Measurements from ENCODE around the gene EHD3. TPM values are rescaled to one million over a fixed set of nuclear protein-coding genes. Genes with fewer than 3 reads are reported as not detected.

The EHD3 gene
- total and polyA plus RNA-seq, 2 of the 8 experiments (the other 6 are each of a cell fraction or from before 2014, with no cell fraction given): 9.3 to 12.0 TPM

DNA sequence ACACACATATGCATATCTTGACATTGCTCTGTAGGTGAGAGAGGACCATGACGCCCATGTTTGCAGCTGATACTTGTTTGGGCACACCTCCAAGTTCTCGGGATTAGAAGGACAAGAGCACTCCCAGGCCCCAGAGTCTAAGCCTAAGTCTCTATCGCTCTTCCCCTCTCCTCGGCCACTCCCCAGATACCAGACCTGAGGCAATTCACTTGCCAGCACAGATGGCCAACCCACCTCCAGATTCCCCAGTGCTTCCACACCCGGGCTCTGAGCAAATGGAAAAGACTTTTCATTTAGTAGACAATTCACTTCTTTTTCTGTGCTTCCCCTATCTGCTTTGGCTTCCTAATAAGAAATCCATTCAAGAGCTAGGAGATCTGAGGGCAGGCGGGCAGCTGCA, 32.9 kb downstream of the EHD3 start:
- Histone ChIP-seq H2BK12ac (ENCODE audit: low read depth, low read length) (no peak overlapping the region), H2BK120ac (replicated peaks; ENCODE audit: low read depth, low read length) (no peak overlapping the region), H3K56ac (replicated peaks; ENCODE audit: insufficient read length, low read depth, low read length) (no peak overlapping the region), H3K23ac (ENCODE audit: insufficient read length) (no peak overlapping the region), H3K79me1 (ENCODE audit: low read depth, low read length) (no peaks in the 10 kb centered on the region), H3K36me3 (ENCODE audit: control insufficient read depth in 2 of 4, insufficient read depth in 4 of 4, low read length in 3 of 4) (no peaks in the 10 kb centered on the region), H2BK5ac (ENCODE audit: low read depth, low read length) (no peak overlapping the region), H3K23me2 (ENCODE audit: low read depth, low read length) (no peaks in the 10 kb centered on the region), H2BK20ac (ENCODE audit: low read length) (no peak overlapping the region), H3K27ac (ENCODE audit: low read depth, low read length) (no peak overlapping the region), H4K8ac (ENCODE audit: extremely low read depth, insufficient read depth, low read length) (no peak overlapping the region), H3K4me3 (ENCODE audit: extremely low read depth in 1 of 4, insufficient read depth in 2 of 4, low read depth in 3 of 4, low read length in 4 of 4) (no peak overlapping the region), H2AFZ (ENCODE audit: low read length) (no peak overlapping the region), H2BK15ac (ENCODE audit: low read length) (no peak overlapping the region), H3K4me1 (replicated peaks in 1 of 4; ENCODE audit: control insufficient read depth in 3 of 4, insufficient read depth in 4 of 4, low read length in 3 of 4) (peaks cover 0 to 15% (median 7%) of the 10 kb centered on the region in 4 experiments; a peak in 4 of 7 replicates), H3K27me3 (replicated peaks in 1 of 4; ENCODE audit: control insufficient read depth in 3 of 4, extremely low read depth in 1 of 4, insufficient read depth in 3 of 4, low read length in 3 of 4) (no peaks in the 10 kb centered on the region), H3K4ac (replicated peaks; ENCODE audit: insufficient read length, low read depth, low read length) (no peak overlapping the region), H3K79me2 (ENCODE audit: control insufficient read depth in 1 of 2, insufficient read depth in 2 of 2, low read length in 2 of 2) (no peaks in the 10 kb centered on the region), H3K9ac (replicated peaks in 1 of 4; ENCODE audit: extremely low read depth in 1 of 4, low read depth in 3 of 4, low read length in 3 of 4) (no peak overlapping the region), H4K91ac (replicated peaks; ENCODE audit: insufficient read length, low read length) (no peak overlapping the region), H4K5ac (ENCODE audit: insufficient read length, low read depth, low read length) (no peak overlapping the region), H2AK5ac (ENCODE audit: low read depth, low read length) (no peak overlapping the region), H3K18ac (ENCODE audit: extremely low read depth, low read length) (no peak overlapping the region), H3K14ac (ENCODE audit: insufficient read length) (no peak overlapping the region), H3K4me2 (ENCODE audit: insufficient read depth in 1 of 2, low read depth in 2 of 2, low read length in 2 of 2) (no peak overlapping the region), H3K9me3 (ENCODE audit: insufficient read depth in 2 of 2, low read depth in 1 of 2, low read length in 1 of 2) (no peaks in the 10 kb centered on the region), H4K20me1 (replicated peaks in 1 of 2; ENCODE audit: control insufficient read depth in 1 of 2, insufficient read depth in 2 of 2, low read length in 2 of 2) (peaks cover 0 to 1% of the 10 kb centered on the region in 2 experiments)
- ChIA-PET POLR2A (ENCODE audit: partially characterized antibody) (interaction anchor here (0.7 kb wide), 1 partner anchor 11 kb away, joined by 3 read pairs; no protein-coding TSS in a partner anchor), CTCF (ENCODE audit: partially characterized antibody) (interaction anchor here (0.7 to 3.1 kb wide), 5 partner anchors 12 to 553 kb away, joined by 3 to 11 read pairs (median 3); no protein-coding TSS in a partner anchor)
- DNase-seq (ENCODE audit: low read depth in 1 of 2, low spot score in 2 of 2) (no peak), FAIRE-seq (no peak)
- TF ChIP-seq HDAC6 (IDR thresholded peaks at IDR 0.05; ENCODE audit: low read depth, low read length) (no peak), SP1 (IDR thresholded peaks at IDR 0.05; ENCODE audit: low read depth, low read length) (no peak), CBX5 (IDR thresholded peaks at IDR 0.05; ENCODE audit: low read depth, low read length) (no peak), TAF7 (optimal IDR thresholded peaks at IDR 0.05; ENCODE audit: borderline replicate concordance, low read depth, low read length) (no peak), FOSL1 (IDR thresholded peaks at IDR 0.05; ENCODE audit: insufficient read depth, low read depth, low read length) (no peak), NANOG (IDR thresholded peaks at IDR 0.05; ENCODE audit: insufficient read depth, low read depth, low read length, poor library complexity, severe bottlenecking) (no peak), TBP (IDR thresholded peaks at IDR 0.05; ENCODE audit: low read depth, low read length) (no peak), BCL11A (IDR thresholded peaks at IDR 0.05; ENCODE audit: low read depth in 2 of 2, low read length in 2 of 2) (no peak), POLR2AphosphoS5 (IDR thresholded peaks at IDR 0.05; ENCODE audit: low read depth, low read length) (no peak)
- 92% methylated on average over 5 of the region's 6 CpGs; no CpG with 5 or more reads in 1 of the 2 experiments for WGBS, 2 experiments (ENCODE audit: extremely low coverage in 1 of 2, insufficient coverage in 1 of 2, insufficient read length in 1 of 2, insufficient replicate concordance in 2 of 2, low coverage in 1 of 2, low lambda C conversion rate in 2 of 2, missing lambda C conversion rate in 1 of 2)

All from H1 (cell line).